HG03575 (cell line): ENCODE measurements around the gene TJP1.

ENCODE experiments used
- ATAC-seq: cut with Tn5 transposase; IDR thresholded peaks from one replicate; pipeline ENCODE4 v1.9.1; 2021; ENCODE audit not compliant: unreplicated experiment, insufficient number of reproducible peaks, low FRiP score; ENCODE audit errors: extremely low read depth

The TJP1 gene

DNA sequence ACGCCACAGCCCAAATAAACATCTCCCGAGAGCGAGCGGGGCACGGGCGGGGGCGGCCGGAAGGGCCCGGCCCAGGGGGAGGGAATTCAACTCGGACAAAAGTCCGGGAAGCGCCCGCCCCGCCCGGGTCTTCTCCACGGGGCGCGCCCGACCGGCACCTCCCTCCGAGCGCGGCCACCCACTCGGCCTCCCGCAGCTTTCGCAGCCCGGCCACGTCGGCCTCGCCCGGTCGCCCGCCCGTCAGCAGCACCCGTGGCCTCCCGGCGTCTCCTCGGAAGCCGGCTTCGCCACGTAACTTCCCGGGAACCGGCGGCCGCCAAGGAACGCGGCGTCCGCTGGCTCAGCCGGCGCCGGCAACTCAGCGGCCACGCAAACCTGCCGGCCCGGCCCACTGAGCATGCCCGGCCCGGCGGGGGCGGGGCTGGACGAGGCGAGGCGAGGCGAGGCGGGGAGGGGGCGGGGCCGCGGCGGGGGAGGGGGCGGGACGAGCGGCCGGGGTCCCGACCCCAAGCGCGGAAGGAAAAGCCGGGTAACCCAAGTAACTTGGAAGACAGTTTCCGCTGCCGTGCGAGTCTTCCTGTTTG lies at the start of gene TJP1:
Gene TJP1 (minus strand): TSS at position 369 of the 584 bp plus-strand sequence. CDS start 440 bp downstream, outside the sequence.
- ATAC-seq: no peak

DNA sequence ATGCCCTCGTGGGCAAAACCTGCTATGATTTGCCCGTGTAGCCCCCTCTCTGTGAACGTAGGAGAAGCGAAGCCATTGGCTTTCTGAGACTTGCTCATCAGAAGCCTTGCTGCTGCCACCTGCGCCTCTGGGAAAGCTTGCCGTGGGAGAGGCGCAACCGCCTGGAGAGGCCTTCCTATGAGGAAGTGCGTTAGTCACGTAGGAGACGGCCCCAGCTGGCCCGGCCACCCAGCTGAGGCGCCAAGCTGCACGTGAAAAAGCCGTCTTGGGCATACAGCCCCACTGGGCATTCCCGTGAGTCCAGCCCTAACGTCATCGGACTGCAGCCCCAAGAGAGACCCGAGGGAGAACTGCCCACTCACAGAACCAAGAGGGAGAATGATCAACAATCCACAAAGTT lies 49.1 kb upstream of the TJP1 start:
- ATAC-seq: no peak

DNA sequence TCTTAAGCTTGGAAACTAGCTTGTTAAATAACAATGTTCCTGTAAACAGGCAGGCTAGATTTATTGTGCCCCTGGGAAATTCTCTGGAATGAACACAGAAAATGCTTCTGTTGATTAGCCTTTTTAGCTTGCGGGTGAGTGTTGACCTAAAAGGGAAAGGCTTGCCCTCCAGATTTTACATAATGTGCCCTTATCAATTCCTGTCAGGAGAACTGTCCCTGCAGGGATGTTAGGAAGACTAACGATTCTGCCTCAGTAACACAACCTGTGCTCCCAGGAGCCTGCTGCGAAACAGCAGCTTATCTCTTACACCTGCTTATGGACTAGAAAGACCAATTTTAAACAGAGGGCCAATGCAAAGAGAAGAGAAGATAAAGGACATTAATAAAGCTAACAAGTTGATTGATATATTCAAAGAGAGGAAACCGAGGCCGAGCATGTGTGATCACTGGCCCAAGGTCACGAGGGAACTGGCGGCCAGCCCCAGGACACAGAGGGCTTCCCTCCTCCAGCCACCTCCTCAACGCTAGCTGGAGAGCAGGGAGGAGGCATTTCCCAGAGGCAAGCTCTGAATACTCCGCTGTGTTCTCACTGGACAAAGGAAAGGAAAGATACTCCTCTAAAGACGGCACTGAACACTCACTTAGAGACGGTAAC lies 48.4 kb upstream of the TJP1 start:
- ATAC-seq: no peak

DNA sequence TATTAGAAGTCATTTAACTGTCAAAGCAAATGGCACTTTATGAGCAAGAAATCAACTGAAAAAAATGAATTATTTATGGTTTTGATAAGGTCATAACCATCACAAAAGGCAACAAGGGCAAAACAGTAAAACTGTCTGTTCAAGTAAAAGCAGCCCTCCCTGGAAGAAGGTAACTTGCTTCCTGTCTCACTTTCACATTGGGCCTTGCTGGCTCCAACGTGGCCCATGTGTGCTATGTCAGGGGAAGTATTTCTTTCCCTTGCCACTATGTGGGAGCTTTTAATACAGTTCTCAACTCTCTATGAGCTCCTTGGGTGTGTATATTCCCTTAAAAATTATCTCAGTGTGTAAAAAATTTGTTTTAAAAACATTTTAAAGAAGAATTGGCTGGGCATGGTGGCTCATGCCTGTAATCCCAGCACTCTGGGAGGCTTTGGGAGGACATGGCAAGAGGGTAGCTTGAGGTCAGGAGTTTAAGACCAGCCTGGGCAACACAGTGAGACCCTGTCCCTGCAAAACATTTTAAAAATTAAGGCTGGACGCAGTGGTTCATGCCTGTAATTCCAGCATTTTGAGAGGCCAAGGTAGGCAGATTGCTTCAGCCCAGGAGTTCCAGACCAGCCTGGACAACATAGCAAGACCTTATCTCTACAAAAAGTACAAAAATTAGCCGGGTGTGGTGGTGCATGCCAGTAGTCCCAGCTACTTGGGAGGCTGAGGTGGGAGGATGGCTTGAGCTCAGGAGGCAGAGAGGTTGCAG lies 45.2 kb upstream of the TJP1 start:
- ATAC-seq: no peak

DNA sequence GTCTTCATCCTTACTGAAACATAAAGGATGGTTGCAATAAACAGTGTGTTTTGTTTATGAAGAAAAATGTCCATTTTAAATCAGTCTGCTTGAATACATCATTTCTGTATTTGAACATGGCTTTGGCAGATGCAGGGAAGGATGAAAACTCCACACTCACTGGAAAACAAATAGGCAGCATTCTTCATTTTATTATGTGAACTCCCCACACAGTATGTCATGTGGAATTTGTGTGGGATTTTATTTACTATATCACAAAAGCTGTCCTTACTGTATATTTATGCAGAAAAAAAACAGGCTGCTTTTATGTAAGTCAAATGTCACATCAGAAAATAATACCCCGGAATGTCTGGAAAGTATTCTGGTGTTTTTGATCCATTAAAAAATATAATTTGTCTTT lies 44.1 kb upstream of the TJP1 start:
- no peak for ATAC-seq

DNA sequence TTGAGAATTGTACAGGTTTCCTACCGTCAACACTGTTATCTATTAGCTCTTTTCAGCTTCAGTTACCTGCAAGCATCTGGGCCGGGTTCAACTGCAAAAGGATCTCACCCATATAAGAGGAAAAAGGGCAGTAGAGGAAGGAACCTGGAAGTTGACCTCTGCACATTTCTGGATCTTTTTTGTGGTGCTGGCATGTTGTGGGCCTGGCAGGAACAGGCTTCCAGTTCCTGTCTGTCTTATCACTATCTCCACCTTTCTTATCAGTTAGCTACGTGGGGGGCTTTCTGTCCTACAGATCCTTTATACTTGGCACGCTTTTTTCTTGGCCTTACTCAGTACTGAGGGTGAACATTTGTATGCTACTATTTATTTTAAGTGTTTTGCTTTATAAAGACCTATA lies 42.2 kb upstream of the TJP1 start:
- ATAC-seq: no peak

DNA sequence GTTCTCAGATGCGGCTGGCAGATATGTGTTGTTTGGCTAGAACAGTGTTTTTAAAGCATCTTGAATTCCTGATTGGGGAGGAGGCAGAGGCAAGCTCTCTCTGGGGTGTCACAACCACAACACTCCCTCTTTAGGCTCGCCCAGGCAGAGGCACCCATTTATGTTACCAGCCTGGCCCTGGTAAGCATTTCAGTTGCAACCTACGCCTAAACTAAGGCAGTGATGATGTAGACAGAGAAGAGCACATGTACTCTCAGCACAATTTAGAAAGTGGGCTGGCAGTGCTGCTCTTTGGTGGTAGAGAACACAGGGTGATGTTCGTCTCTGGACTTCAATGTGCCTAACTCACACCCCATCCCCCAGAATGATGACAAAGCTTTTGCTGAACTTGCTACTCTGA lies 41.2 kb upstream of the TJP1 start:
- ATAC-seq: no peak

DNA sequence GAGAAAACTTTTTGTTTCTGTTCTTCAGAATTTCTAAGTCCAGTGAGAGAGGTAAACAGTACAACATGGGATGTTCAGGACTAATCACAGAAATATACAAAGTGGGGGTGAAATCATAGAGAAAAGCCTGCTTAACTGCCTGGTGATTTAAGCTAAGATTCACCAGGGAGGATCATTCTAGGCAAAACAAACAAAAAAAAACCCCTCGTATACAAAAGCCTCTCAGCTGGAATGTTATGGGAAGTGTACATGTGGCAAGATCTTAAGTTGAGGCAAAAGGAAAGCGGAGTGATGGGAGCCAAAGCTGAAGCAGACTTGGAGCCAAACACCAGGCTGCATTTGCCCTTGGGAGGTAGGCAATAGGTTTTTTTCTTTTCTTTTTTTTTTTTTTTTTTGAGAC lies 40.0 kb upstream of the TJP1 start:
- ATAC-seq: no peak

DNA sequence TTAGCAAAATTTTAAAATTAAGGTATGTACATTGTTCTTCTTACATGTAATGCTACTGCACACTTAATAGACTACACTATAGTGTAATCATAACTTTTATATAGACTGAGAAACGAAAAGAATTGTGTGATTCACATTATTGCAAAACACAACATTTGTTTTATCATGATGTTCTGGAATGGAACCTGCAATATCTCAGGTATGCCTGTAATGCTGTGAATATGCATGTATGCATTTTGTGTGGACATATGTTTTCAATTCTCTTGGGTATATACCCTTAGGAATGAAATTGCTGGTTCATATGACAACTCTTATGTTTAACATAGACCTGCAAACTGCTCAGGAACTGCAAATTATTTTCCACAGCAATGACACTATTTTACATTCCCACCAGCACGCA lies 38.6 kb upstream of the TJP1 start:
- no peak for ATAC-seq

DNA sequence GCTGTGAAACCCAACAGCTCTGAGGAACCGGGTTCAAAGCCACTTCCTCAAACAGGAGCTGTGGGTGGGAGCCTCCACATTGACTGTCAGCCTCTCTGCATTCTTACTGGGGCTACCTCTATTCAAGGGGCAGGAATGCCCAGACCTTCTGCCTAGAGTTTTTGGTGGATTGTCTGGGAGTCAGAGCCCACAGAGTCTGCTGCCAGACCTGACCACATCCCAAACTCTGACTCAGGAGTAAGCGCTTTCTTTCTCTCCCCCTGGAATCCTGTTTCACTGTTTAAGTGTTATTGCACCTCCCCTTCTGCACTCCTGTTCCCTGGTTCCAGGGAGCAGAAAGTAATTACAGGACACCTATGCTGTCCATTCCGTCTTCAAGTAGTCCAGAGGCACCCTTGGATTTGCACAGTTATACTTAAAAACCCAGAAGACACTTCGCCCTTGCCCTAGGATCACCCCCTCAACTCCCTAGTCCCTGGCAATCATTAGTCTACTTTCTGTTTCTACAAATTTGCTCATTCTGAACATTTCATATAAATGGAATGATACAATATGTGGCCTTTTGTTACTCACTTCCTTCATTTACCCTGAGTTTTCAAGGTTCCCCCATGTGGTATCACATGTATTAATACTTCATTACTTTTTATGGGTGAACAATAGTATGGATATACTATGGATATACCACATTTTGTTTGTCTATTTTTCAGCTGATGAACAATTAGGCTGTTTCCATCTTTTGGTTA lies 37.9 kb upstream of the TJP1 start:
- no peak for ATAC-seq

DNA sequence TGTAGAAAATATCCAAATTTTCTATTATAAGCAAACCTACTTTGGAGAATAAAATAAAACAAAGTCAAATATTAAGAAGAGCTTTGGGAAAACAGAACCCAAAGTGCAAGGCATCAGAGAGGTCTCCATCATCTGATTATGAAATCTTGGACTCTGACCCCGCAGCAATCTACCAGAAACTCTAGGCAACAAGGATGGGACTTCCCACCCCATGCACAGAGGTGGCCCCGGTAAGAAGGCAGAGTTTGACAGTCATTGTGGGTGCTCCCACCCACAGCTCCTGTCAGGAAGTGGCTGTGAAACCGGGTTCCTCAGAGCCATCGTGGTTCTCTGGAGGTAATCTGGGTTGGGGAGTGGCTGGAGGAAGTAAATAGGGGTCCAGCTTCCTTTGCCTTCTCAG lies 37.0 kb upstream of the TJP1 start:
- ATAC-seq: no peak

DNA sequence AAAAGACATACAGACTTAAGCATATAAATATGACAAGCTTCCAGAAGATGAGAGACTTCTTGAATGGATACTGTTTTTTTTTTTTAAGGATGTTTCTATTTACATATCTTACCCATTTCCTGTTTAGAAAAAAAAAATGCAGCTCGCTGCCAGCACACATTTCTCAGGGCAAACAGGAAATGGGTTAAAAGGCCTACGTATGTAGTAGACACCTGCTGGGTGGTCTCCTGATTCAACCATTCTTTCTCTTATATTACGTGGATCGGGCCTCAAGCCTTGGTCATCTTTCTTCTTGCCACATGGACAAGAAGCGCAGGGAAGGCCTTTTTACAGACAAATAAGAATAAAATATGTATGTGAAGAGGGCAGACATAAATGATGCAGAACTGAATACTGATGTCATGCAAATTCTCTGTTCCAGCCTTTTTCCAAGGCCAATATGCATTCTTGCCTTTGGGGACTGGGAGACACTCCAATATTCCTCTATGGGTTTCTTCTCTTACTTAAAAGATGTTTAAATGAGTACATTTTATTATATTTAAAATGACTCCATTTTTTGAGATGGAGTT lies 35.0 kb upstream of the TJP1 start:
- no peak for ATAC-seq

DNA sequence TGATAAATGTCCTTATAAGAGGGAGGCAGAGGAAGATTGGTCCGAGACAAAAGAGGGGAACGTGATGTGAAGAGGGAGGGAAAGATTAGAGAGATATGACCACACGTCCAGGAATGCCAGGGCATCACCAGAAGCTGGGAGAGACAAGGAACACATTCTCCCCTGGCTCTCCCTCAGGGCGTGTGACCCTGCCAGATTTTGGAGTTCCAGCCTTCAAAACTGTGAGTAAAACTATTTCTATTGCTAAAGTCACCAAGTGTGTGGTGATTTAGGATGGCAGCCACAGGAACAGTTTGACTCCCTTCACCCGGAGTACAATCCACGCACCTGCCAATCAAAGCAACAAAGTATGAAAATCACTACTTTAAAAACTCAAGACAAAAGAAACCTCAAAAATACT lies 32.1 kb upstream of the TJP1 start:
- ATAC-seq: no peak

DNA sequence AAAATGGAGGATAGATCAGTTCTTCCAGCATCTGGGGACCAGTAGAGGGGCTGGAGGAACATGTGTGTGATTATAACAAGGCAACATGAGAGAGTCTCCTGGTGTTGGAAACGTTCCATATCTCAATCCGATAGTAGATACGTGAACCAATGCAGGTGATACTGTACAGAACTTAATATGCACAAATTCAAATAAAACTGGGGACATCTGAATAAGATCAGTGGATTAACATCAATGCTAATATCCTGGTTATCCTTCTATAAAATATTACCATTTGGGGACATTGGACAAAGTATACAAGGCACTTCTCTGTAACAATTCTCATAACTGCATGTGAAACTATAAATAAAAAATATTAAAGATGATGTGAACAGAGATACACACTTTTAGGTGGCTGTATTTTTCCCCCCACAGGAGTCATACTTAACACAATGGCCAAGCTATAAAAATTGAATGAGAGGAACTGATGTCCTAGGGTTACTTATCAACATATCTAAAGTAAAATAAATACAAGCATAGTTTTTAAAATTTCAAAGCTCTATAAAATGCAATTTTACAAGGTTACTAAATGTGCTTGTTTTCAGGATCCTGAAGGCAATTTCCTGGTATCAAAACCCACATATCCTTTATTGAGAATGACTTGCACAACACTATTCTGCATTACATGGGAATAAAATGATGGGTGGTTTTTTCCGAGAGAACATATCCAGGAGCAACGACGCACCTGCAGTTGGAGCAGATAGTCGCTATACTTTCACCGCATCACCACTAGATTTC lies 31.1 kb upstream of the TJP1 start:
- no peak for ATAC-seq

DNA sequence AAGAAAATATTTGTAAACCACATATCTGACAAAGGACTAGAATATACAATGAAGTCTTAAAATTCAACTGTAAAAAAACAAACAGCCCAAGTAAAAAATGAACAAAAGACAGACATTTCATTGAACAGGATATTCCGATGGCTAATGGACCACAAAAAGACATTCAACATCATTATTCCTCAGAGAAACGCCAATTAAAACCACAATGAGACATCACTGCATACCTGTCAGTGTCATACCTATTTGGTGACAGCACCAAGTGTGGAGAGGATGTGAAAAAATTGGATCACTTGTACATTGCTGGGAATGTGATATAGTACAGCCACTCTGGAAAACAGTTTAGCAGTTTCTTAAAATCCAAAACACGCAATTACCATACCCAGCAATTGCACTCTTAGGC lies 29.9 kb upstream of the TJP1 start:
- no peak for ATAC-seq

DNA sequence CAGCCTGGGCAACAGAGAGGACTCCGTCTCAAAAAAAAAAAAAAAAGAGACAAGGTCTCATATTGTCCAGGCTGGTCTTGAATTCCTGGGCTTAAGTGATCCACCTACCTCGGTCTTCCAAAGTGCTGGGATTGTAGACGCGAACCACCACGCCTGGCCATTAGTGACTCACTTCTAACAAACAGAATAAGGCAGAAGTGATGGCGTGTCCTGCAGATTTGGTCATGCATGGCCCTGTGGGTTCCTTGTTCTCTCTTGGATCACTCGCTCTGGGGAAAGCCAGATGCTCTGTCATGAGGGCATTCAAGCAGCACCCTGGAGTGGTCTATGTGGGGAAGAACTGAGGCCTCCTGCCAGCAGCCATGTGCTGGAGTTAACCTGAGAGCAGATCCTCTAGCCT lies 27.4 kb upstream of the TJP1 start:
- ATAC-seq: no peak

DNA sequence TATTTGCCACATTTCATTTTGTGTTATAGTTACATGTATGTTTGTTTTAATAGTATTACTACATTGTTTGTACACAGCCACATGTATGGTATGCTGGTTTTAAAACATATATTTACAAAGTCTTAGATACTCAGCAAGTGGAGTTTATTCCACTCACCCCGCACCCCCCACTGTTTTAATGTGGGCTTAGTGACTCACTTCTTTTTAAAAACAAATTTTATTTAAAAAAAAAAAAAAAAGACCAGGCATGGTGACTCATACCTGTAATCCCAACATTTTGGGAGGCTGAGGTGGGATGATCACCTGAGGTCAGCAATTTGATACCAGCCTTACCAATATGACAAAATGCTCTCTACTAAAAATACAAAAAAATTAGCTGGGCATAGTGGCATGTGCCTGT lies 26.9 kb upstream of the TJP1 start:
- ATAC-seq: no peak

DNA sequence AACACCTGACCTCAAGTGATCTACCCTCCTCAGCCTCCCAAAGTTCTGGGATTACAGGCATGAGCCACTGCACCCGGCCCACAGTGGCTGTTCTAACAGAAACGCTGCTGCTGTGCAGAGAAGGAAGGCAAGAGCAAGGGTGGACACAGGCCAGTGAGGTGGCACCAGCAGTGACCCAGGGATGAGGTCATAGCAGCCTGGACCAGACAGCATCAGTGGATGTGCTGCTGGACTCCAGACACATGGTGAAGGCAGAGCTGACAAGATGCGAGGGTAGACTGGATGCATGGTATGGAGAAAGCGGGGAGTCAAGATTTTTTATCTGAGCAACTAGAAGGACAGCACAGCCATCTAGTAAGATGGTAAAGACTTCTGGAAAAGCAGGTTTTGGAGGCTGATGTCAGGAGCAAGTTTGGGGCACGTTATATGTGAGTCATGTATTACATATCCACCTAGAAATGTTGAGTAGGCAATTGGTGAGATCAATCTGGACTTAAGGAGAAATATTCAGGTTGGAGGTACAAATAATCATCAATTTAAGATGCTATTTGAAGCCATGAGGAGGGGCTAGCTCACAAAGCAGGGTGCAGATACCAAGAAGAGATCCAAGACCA lies 22.1 kb upstream of the TJP1 start:
- no peak for ATAC-seq
